Stimulated activated memory B cell treated with anti-CD40 and anti-IgM and Interleukin-4, amounts not matched to agents 10 μg/mL and 1 μg/mL and 100 μg/mL, for 72 hours (primary cell): ENCODE results near the gene TMEM89.

ENCODE experiments used
- ATAC-seq: fragments of 150-1000 bp; cut with Tn5 transposase; 2 replicates; pipeline ENCODE4 v1.10.0; 2021
- H3K27ac Mint-ChIP-seq: one replicate; pipeline ENCODE4 v1.8.0; 2022; ENCODE audit warnings: mild to moderate bottlenecking, mixed read lengths
- H3K27me3 Mint-ChIP-seq: one replicate; pipeline ENCODE4 v1.8.0; 2022; ENCODE audit warnings: mixed read lengths
- H3K36me3 Mint-ChIP-seq: one replicate; pipeline ENCODE4 v1.8.0; 2022; ENCODE audit warnings: mixed read lengths
- H3K4me1 Mint-ChIP-seq: one replicate; pipeline ENCODE4 v1.8.0; 2022; ENCODE audit warnings: mixed read lengths
- H3K4me3 Mint-ChIP-seq: one replicate; pipeline ENCODE4 v1.8.0; 2022; ENCODE audit warnings: mild to moderate bottlenecking, moderate library complexity, mixed read lengths
- H3K9me3 Mint-ChIP-seq: one replicate; pipeline ENCODE4 v1.8.0; 2022; ENCODE audit warnings: mixed read lengths

TMEM89 gene

GRCh38 chr3:48607519-48607918, 14.1 kb downstream of the TMEM89 start:
- Mint-ChIP-seq H3K4me1 (peaks cover 18% of the 10 kb centered on the region), H3K36me3 (peaks cover 38% of the 10 kb centered on the region), H3K27ac (peak overlapping the region; percentile 8), H3K9me3 (no peaks in the 10 kb centered on the region), H3K4me3 (no peak overlapping the region), H3K27me3 (no peaks in the 10 kb centered on the region)
- no peak for ATAC-seq

DNA sequence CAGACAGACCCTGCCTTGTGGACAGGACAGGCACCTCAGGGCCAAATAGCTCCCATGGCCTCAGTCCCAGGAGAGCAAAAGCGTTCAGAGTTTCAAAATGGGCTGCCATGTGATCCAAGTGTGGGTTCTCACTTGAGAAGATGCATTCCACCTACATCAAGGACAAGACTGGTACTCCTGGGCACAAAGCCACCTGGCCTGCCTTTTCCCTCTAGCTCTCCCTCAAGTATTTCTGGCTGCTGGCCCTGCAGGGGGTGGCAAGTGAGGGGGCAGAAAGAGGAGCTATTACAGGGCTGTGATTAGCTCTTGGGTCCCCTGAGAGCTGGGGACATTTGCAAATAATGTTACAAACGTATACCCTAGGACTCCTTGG, 20.0 kb downstream of the TMEM89 start:
- H3K36me3 Mint-ChIP-seq = peaks cover 70% of the 10 kb centered on the region
- no peaks in the 10 kb centered on the region for H3K9me3 Mint-ChIP-seq
- no peaks in the 10 kb centered on the region for H3K27me3 Mint-ChIP-seq
- H3K4me3 Mint-ChIP-seq = no peak overlapping the region
- no peak overlapping the region for H3K27ac Mint-ChIP-seq
- H3K4me1 Mint-ChIP-seq = peaks cover 5% of the 10 kb centered on the region
- ATAC-seq = no peak

DNA sequence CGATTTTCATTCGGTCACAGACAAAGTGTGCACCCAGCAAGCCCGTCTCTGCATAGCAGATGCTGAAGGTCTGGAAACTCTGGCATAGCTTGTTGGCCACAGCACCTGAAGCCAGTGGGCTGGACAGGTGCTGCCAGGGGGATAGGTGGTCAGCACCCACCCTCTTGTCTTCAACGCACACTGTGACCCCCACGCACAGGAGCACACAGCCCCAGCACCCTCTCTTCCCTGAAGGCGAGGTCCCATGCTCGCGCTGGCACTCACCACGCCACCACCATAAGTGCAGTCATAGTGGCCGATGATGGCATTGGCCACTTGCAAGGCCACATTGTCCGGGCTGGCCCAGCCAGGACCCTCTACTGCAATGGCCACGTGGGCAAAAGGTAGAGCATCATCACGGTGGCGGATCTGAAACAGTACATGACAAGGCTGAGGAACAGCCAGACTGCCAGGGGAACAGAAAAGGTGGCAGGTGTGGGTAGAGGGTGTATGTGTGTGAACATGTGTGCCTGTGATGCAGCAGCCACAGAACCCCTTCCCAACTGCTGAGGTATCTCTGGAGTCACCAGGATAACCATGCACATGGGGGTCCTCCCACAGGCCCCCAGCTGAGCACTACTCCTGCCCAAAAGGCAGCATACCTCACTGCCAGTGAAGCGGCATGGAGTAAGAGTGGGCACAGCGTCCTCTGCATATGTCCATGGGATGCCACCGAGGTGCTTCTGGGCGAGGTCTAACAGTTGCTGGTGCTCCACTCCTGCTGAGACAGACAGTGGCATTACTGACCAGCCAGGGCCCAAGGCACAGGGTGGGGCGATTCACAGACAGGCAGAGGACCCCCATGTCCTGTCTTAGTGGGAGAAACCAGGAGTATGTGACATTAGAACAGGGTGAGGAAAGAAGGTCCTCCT, 20.6 kb downstream of the TMEM89 start:
- H3K9me3 Mint-ChIP-seq = no peaks in the 10 kb centered on the region
- no peak for ATAC-seq
- peaks cover 8% of the 10 kb centered on the region for H3K4me1 Mint-ChIP-seq
- no peak overlapping the region for H3K4me3 Mint-ChIP-seq
- H3K27ac Mint-ChIP-seq = no peak overlapping the region
- H3K36me3 Mint-ChIP-seq = peaks cover 66% of the 10 kb centered on the region
- H3K27me3 Mint-ChIP-seq = no peaks in the 10 kb centered on the region

DNA sequence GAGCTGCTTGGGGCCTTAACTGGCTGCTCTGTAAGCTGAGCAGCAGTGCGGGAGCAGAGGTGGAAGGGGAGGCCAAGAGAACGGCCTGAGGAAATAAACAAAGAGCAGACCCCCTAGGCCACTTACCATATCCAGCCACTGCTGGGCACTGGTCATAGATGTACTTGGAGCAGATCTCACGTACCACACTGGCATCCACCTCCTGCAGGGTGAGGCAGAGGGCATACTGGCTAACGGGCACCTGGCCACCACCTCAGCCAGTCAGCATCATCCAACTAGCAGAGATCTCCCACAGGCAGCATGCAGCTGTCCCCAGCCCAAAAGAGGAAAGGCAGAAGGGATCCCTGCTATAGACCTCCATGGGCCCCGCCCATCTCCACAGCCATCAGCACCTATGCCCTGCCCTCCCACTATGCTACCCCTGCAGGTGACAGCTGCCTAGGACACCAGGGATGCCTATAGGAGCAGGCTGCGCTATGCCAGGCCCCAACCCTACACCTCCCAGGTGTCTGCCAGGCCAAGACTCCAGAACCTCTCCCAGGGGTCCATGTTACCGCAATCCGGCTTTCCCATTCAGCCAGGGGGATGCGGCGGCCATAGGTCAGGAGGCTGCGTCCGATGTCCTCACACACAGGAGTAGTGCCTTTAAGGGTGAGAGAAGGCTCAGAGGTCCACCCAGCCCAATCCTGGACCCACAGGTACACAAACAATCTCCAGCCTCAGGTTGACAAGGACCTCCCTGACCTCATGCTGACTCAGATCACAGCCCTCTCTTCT, 21.9 kb downstream of the TMEM89 start:
- Mint-ChIP-seq H3K9me3 (no peaks in the 10 kb centered on the region), H3K27me3 (peaks cover 3% of the 10 kb centered on the region), H3K36me3 (peaks cover 57% of the 10 kb centered on the region), H3K4me3 (no peak overlapping the region), H3K27ac (no peak overlapping the region), H3K4me1 (peaks cover 13% of the 10 kb centered on the region)
- ATAC-seq = no peak

GRCh38 chr3:48599077-48599501, 22.5 kb downstream of the TMEM89 start:
- Mint-ChIP-seq H3K4me3 (no peak overlapping the region), H3K36me3 (peaks cover 51% of the 10 kb centered on the region), H3K27ac (no peak overlapping the region), H3K27me3 (peaks cover 9% of the 10 kb centered on the region), H3K9me3 (no peaks in the 10 kb centered on the region), H3K4me1 (peaks cover 18% of the 10 kb centered on the region)
- ATAC-seq = no peak

DNA sequence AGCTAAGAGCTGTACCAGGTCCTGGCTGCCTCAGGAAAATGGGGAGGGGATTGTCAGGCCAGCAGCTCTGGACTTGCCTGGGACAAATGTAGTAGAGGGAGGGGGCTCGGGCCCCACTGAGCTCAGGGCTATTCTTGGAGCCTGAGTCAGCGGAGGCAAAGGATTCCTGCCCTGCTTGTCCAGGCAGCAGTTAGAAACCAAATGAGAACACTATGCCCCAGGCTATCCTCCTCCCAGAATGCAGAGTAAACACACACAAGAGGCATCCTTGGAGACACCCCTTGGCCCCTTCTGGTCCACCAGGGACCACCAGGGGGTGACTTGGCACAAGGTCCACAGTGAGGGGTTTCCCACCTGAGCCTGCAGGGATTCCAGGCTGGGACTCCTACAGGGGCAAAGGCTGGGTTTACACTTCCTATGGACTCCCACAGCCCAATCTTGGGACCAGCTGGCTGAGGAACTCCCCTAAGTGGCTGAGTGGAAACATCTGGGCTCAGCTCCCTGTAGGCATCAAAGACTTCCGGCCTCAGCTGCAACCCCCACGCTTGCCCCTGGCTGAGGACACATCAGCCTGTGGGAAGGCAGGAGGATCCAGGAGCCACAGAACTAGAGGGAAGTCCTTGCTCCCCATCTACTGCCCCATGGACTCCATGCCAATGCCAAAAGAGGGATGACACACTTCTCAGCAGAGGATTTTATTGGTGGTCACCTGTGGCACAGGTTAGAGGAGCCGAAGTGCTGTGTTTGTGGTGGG, 23.1 kb downstream of the TMEM89 start:
- peaks cover 18% of the 10 kb centered on the region for H3K4me1 Mint-ChIP-seq
- ATAC-seq = no peak
- peaks cover 48% of the 10 kb centered on the region for H3K36me3 Mint-ChIP-seq
- peaks cover 10% of the 10 kb centered on the region for H3K27me3 Mint-ChIP-seq
- no peaks in the 10 kb centered on the region for H3K9me3 Mint-ChIP-seq
- H3K27ac Mint-ChIP-seq = no peak overlapping the region
- H3K4me3 Mint-ChIP-seq = no peak overlapping the region

- H3K27ac Mint-ChIP-seq = no peak overlapping the region
Observed at GRCh38 chr3:48597408-48597800, 24.2 kb downstream of the TMEM89 start.

DNA sequence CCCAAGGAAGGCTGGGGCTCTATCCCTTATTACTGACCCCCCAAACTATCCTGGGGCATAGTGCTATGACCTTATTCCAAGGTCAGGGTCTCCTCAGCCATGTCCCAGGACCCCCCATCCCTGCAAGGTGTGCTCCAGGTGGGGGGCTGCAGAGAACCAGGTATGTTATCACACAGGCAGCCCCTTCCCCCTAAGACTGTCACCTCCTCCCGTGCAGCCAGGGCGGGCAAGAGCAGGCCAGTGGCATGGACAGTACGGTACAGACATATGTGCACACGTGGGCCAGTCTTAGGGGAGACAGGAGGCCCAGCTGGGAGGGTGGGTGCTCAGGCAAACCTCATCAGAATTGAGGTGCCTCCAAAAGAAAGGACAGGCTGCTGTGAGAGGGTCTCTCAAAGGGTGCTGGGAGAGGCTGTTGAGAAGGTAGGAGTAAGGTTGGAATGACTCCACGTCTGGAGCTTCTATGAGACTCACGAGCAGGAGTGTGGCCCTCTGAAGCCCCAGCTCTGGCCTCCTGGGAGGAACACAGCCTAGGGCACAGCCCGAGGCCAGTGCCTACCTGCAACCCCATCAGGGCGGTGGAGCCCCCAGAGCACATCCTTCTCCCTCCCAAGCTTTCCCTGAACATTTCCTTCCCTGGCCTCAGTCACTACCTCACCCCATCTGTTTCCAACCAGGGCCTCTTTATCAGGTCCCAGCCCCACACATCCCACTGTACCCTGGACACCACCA, 24.7 kb downstream of the TMEM89 start:
- peaks cover 33% of the 10 kb centered on the region for H3K36me3 Mint-ChIP-seq
- H3K4me3 Mint-ChIP-seq = no peak overlapping the region
- no peak for ATAC-seq
- no peaks in the 10 kb centered on the region for H3K9me3 Mint-ChIP-seq
- H3K27ac Mint-ChIP-seq = no peak overlapping the region
- H3K4me1 Mint-ChIP-seq = peaks cover 13% of the 10 kb centered on the region
- H3K27me3 Mint-ChIP-seq = peaks cover 10% of the 10 kb centered on the region

More at GRCh38 chr3:48597408-48597800, 24.2 kb downstream of the TMEM89 start:
- Mint-ChIP-seq H3K36me3 (peaks cover 37% of the 10 kb centered on the region), H3K4me3 (no peak overlapping the region), H3K4me1 (peaks cover 17% of the 10 kb centered on the region), H3K27me3 (peaks cover 10% of the 10 kb centered on the region), H3K9me3 (no peaks in the 10 kb centered on the region)
- no peak for ATAC-seq

- H3K4me3 Mint-ChIP-seq = no peak overlapping the region
- no peak for ATAC-seq
- H3K4me1 Mint-ChIP-seq = peaks cover 13% of the 10 kb centered on the region
- peaks cover 13% of the 10 kb centered on the region for H3K27me3 Mint-ChIP-seq
- H3K9me3 Mint-ChIP-seq = no peaks in the 10 kb centered on the region
- no peak overlapping the region for H3K27ac Mint-ChIP-seq
- peaks cover 33% of the 10 kb centered on the region for H3K36me3 Mint-ChIP-seq
Observed at GRCh38 chr3:48596157-48596556, 25.4 kb downstream of the TMEM89 start.

DNA sequence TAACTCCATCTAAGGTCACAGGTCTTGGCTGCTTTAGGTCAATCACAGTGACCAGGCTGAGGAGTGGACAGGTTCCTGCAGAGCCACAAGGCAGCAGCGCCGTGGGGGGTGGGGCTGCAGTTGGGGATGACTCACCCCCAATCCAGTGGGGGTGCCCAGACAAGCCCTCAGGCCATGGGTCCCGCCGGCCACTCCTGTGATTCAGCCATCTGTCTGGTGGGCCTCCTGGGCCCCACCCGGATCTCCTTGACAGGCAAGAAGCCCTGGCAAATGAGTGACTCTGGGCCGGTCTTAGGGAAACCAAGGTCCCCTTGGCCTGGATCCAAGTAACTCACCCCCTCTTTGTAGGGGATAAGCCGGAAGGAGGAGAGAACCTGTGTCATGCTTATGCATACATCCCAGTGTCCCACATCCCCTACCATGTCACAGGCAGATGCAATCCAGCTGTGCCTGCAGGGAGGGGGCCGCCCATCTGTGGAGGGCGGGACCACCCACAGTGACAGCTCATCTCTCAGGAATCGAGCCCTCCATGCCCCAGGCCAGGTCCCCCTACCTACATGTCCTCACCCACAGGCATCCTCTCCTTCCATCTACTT, 25.9 kb downstream of the TMEM89 start:
- Mint-ChIP-seq H3K4me1 (peaks cover 13% of the 10 kb centered on the region), H3K9me3 (no peaks in the 10 kb centered on the region), H3K27me3 (peaks cover 19% of the 10 kb centered on the region), H3K27ac (no peak overlapping the region), H3K4me3 (no peak overlapping the region), H3K36me3 (peaks cover 27% of the 10 kb centered on the region)
- ATAC-seq = no peak

GRCh38 chr3:48595075-48595525, 26.5 kb downstream of the TMEM89 start, which contains the start of gene COL7A1:
Gene COL7A1, minus strand, starts transcription at chr3:48595329. Its CDS starts 170 bp downstream, at chr3:48595159.
- no peak for ATAC-seq
- no peaks in the 10 kb centered on the region for H3K9me3 Mint-ChIP-seq
- peaks cover 13% of the 10 kb centered on the region for H3K4me1 Mint-ChIP-seq
- H3K27ac Mint-ChIP-seq = no peak within 1 kb of the TSS
- peaks cover 24% of the 10 kb centered on the region for H3K27me3 Mint-ChIP-seq
- H3K4me3 Mint-ChIP-seq = peak within 1 kb of the TSS; percentile 38
- H3K36me3 Mint-ChIP-seq = peaks cover 23% of the 10 kb centered on the region

DNA sequence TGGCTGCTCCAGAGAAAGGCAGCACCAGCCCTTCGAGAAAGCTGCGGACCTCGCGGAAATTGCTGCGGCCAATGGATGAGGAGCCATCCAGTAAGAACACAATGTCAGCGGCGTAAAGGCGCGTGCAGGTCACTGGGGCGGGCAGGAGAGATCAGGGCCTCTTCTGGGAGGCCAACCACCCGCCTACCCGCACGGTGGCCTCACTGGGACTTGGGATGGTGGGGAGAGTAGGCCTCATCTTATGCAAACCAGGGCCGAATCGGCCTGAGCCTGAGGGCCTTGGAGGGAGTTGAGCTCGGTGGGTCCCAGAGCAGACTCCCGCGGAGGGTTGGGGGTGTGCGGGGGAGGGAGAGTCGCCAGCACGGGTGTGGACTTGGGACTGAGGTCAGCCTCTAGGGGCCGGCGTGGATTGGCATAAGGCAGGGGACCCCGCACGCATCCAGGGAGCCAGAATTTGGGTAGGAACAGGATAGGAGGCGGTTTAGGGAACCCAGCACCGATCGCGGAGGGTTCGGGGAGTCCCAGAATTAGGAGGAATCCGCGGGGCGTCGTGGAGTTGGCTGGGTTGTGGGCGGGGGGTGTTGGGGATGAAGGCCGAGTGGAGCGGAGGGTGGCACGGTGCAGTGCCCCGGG, 27.0 kb downstream of the TMEM89 start:
- no peaks in the 10 kb centered on the region for H3K9me3 Mint-ChIP-seq
- peaks cover 13% of the 10 kb centered on the region for H3K4me1 Mint-ChIP-seq
- no peak for ATAC-seq
- H3K4me3 Mint-ChIP-seq = peak overlapping the region; percentile 38
- peaks cover 17% of the 10 kb centered on the region for H3K36me3 Mint-ChIP-seq
- peaks cover 30% of the 10 kb centered on the region for H3K27me3 Mint-ChIP-seq
- H3K27ac Mint-ChIP-seq = no peak overlapping the region

DNA sequence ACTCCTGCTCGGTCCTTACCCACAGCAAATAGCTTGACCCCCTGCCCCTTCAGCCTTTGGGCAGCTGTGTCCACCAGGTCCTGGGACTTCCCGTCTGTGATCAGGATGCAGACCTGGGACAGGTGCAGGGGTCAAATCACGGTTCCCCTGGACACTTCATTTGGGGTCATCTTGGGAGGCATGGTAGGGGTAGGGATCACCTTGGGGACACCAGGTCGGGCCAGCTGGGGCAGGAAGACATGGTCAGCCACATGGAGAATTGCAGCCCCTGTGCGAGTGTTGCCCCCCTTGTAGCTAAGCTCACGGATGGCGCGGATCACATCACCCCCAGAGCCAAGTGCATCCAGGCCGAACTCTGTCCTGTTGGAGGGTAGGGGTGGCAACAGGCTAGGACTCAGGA, 28.2 kb downstream of the TMEM89 start:
- H3K4me3 Mint-ChIP-seq = no peak overlapping the region
- no peaks in the 10 kb centered on the region for H3K9me3 Mint-ChIP-seq
- H3K27me3 Mint-ChIP-seq = peaks cover 42% of the 10 kb centered on the region
- no peak overlapping the region for H3K27ac Mint-ChIP-seq
- ATAC-seq = no peak
- H3K36me3 Mint-ChIP-seq = peaks cover 8% of the 10 kb centered on the region
- H3K4me1 Mint-ChIP-seq = peaks cover 13% of the 10 kb centered on the region
